Loucy (cell line): ENCODE measurements around the gene VPS37B.

Experiments
- H2AFZ ChIP-seq: fragments of 200-600 bp; sonication (generic); 2 replicates; pipeline ENCODE4 v1.6.0; 2016; ENCODE audit warnings: antibody characterized with exemption, mild to moderate bottlenecking, low read length, moderate library complexity
- H3F3A ChIP-seq: fragments of 200-600 bp; 2 replicates; pipeline ENCODE4 v1.6.0; 2016; ENCODE audit warnings: antibody characterized with exemption, low read depth, mild to moderate bottlenecking
- H3K27me3 ChIP-seq: fragments of 200-600 bp; sonication (generic); 2 replicates; pipeline ENCODE4 v1.6.1; 2014; ENCODE audit warnings: low read length, mild to moderate bottlenecking; ENCODE audit not compliant: insufficient read depth, poor library complexity, severe bottlenecking
- H3K36me3 ChIP-seq: fragments of 200-600 bp; sonication (generic); 2 replicates; pipeline ENCODE4 v1.6.1; 2016; ENCODE audit warnings: low read length; ENCODE audit not compliant: insufficient read depth
- H3K4me1 ChIP-seq: fragments of 200-600 bp; sonication (generic); 2 replicates; pipeline ENCODE4 v1.5.1; 2014; ENCODE audit warnings: low read length, mild to moderate bottlenecking; ENCODE audit not compliant: insufficient read depth, poor library complexity, severe bottlenecking
- H3K4me2 ChIP-seq: fragments of 200-600 bp; sonication (generic); 2 replicates; pipeline ENCODE4 v1.6.0; 2014; ENCODE audit warnings: antibody characterized with exemption, low read length, low read depth, mild to moderate bottlenecking; ENCODE audit not compliant: poor library complexity, severe bottlenecking
- H3K4me3 ChIP-seq: fragments of 200-600 bp; sonication (generic); 2 replicates; pipeline ENCODE4 v1.5.1; 2014; ENCODE audit warnings: low read length, mild to moderate bottlenecking, mixed read lengths; ENCODE audit not compliant: poor library complexity, severe bottlenecking
- H3K79me2 ChIP-seq: fragments of 200-600 bp; sonication (generic); 2 replicates; pipeline ENCODE4 v1.6.1; 2014; ENCODE audit warnings: low read length; ENCODE audit not compliant: insufficient read depth
- H3K9ac ChIP-seq: fragments of 200-600 bp; sonication (generic); 2 replicates; pipeline ENCODE4 v1.6.0; 2014; ENCODE audit warnings: mild to moderate bottlenecking, low read depth, low read length, moderate library complexity; ENCODE audit not compliant: poor library complexity, severe bottlenecking
- H3K9me2 ChIP-seq: fragments of 200-600 bp; sonication (generic); replicated peaks from 2 replicates; pipeline ENCODE4 v1.6.1; 2016; ENCODE audit warnings: low read depth, low read length, mixed read lengths
- H3K9me3 ChIP-seq: fragments of 200-600 bp; sonication (generic); 2 replicates; pipeline ENCODE4 v1.6.1; 2014; ENCODE audit warnings: mild to moderate bottlenecking, antibody characterized with exemption, low read length, low read depth; ENCODE audit not compliant: insufficient read depth
- H4K20me1 ChIP-seq: fragments of 200-600 bp; sonication (generic); 2 replicates; pipeline ENCODE4 v1.6.0; 2014; ENCODE audit warnings: antibody characterized with exemption, low read length, mild to moderate bottlenecking; ENCODE audit not compliant: insufficient read depth, poor library complexity, severe bottlenecking
- CTCF ChIP-seq: fragments of 200-600 bp; sonication (generic); conservative IDR thresholded peaks from 2 replicates; pipeline ENCODE4 v1.5.1; 2014; ENCODE audit warnings: mild to moderate bottlenecking, antibody characterized with exemption, low read length
- EZH2phosphoT487 ChIP-seq: fragments of 200-600 bp; IDR thresholded peaks from 2 replicates; pipeline ENCODE4 v1.6.1; 2018; ENCODE audit warnings: antibody characterized with exemption, mild to moderate bottlenecking, moderate library complexity, borderline replicate concordance

Gene VPS37B

DNA sequence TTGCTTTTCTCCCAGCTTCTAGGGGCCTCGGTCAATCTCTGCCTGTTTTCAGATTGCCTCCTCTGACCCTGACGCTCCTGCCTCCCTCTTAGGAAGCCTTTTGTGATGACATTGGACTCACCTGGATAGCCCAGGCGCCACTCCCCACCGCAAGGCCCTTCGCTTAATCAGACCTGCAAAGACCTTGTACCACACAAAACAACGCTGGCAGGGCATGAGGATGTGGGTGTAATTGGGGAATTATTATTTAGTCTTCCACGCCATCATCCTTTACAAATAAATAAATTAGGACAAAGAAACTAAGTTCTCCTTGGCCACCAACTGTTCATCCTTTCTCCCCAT lies 7.7 kb upstream of the VPS37B start:
- TF ChIP-seq CTCF: no peak
- TF ChIP-seq EZH2phosphoT487: no peak
- Histone ChIP-seq H3K79me2 (no peaks in the 10 kb centered on the region), H3K4me1 (peaks cover 9% of the 10 kb centered on the region), H3K9me3 (no peaks in the 10 kb centered on the region), H3K36me3 (no peaks in the 10 kb centered on the region), H2AFZ (no peak overlapping the region), H3K9me2 (no peaks in the 10 kb centered on the region), H3K27me3 (no peaks in the 10 kb centered on the region), H3K4me3 (no peak overlapping the region), H3F3A (peaks cover 2% of the 10 kb centered on the region; the same call in 1 of the 2 replicates), H4K20me1 (no peaks in the 10 kb centered on the region), H3K9ac (no peak overlapping the region), H3K4me2 (no peak overlapping the region)

DNA sequence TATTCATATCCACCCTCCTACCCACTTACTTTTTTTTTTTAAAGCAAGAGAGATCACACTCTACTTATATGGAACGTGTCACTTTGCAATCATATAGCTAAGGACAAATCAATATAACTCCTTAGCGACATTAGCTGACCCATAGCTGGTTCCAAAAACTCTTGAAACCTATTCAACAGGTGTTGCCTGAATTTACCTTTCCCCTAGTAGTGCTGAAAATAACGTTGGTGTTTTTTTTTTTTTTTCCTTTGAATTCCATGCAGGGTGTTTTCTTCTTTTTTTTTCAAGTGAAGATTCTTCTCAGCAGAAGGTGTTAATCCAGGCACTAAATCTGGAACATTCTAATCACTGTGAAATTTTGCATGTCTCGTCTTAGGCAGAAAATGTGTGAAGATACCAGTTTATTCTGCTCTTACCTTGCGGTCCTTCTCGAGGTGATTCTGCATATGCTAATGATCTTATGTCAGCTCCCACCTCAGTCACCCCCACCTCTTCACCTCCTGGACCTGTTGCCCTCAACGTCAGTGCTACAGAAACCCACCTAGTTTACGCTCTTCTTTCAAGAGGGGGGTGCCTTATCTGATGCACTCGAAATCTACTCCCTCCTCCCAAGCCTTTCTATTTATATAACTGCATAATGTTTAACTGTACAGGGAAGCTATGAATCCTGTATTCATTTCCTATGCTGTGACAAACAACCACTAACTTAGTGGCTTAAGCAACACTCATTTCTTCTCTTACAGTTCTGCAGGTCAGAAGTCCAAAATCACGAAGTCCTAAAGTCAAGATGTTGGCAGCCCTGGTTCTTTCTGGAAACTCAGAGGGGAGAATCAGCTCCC lies 7.1 kb upstream of the VPS37B start:
- Histone ChIP-seq H3K9me2 (no peaks in the 10 kb centered on the region), H3K27me3 (no peaks in the 10 kb centered on the region), H3K4me2 (no peak overlapping the region), H3K4me3 (no peak overlapping the region), H4K20me1 (no peaks in the 10 kb centered on the region), H3F3A (peaks cover 7% of the 10 kb centered on the region), H3K36me3 (no peaks in the 10 kb centered on the region), H3K9me3 (no peaks in the 10 kb centered on the region), H3K9ac (no peak overlapping the region), H3K4me1 (peaks cover 14% of the 10 kb centered on the region), H2AFZ (no peak overlapping the region), H3K79me2 (no peaks in the 10 kb centered on the region)
- TF ChIP-seq EZH2phosphoT487: no peak
- TF ChIP-seq CTCF: no peak

GRCh38 chr12:122899887-122900286 lies 4.0 kb upstream of the VPS37B start:
- peaks cover 13% of the 10 kb centered on the region for H3F3A ChIP-seq
- no peak overlapping the region for H3K4me2 ChIP-seq
- no peaks in the 10 kb centered on the region for H3K9me3 ChIP-seq
- no peak overlapping the region for H2AFZ ChIP-seq
- no peaks in the 10 kb centered on the region for H3K36me3 ChIP-seq
- H3K79me2 ChIP-seq: peaks cover 16% of the 10 kb centered on the region
- no peaks in the 10 kb centered on the region for H3K9me2 ChIP-seq
- peaks cover 21% of the 10 kb centered on the region for H3K4me1 ChIP-seq
- no peak overlapping the region for H3K4me3 ChIP-seq
- H4K20me1 ChIP-seq: no peaks in the 10 kb centered on the region
- H3K9ac ChIP-seq: no peak overlapping the region
- TF ChIP-seq CTCF (no peak), EZH2phosphoT487 (no peak)
- no peaks in the 10 kb centered on the region for H3K27me3 ChIP-seq
